K562 (cell line): ENCODE data around the gene TGOLN2. TPM values are rescaled to one million over a fixed set of nuclear protein-coding genes. Genes with fewer than 3 reads are reported as not detected.

Experiments used
- polyA plus RNA-seq, 8 experiments: library from polyadenylated mRNA; depleted of rRNA in 4 of 8; stranded (reverse) in 5 of 8; unstranded in 3 of 8; fragments of >200 nt; fragmentation: Nextera tagmentation in 2 of 8; fragmentation: Illumina TruSeq in 1 of 8; extraction: Ambion mirVana in 2 of 8; extraction: Trizol in 1 of 8; gene quantifications; 2 replicates each; pipeline versions ENCODE4 v1.2.1 to v1.2.3, GENCODE V29; 2011 to 2014; ENCODE audit warnings: inconsistent platforms in 1 of 8, missing spikeins in 1 of 8
- total RNA-seq, 7 experiments: library from RNA; depleted of rRNA in 6 of 7; stranded (reverse); fragments of >200 nt in 6 of 7; fragmentation: Illumina TruSeq in 2 of 7; extraction: Trizol in 2 of 7; gene quantifications; 2 replicates each; pipeline versions ENCODE4 v1.2.1 to v1.2.3, GENCODE V29; 2011 to 2021; ENCODE audit warnings: low replicate concordance in 1 of 7
- TF ChIP-seq, protein P1 (sequence below): fragments of 200-600 bp; sonication (generic); IDR thresholded peaks from one replicate; pipeline ENCODE4 v1.6.1; 2012; ENCODE audit warnings: mild to moderate bottlenecking, low read depth, low read length, inconsistent platforms
- TF ChIP-seq, protein P2 (sequence below): fragments of 250-450 bp; sonication (Bioruptor Pico); IDR thresholded peaks from 2 replicates; pipeline ENCODE4 v1.4.0; 2020
- TF ChIP-seq, protein P3 (sequence below): fragments of 450-650 bp; formaldehyde crosslinking; IDR thresholded peaks from 2 replicates; pipeline ENCODE4 v1.4.0; 2020; ENCODE audit warnings: mild to moderate bottlenecking, moderate library complexity
- TF ChIP-seq, protein P4 (sequence below): fragments of 250-450 bp; sonication (Bioruptor Pico); IDR thresholded peaks from 2 replicates; pipeline ENCODE4 v1.5.0; 2021; ENCODE audit warnings: mild to moderate bottlenecking, borderline replicate concordance

TGOLN2 gene
- total and polyA plus RNA-seq, 9 of the 15 experiments (the other 6 are each of a cell fraction or from before 2014, with no cell fraction given), result 13.0 to 66.5 (median 35.9) TPM

DNA sequence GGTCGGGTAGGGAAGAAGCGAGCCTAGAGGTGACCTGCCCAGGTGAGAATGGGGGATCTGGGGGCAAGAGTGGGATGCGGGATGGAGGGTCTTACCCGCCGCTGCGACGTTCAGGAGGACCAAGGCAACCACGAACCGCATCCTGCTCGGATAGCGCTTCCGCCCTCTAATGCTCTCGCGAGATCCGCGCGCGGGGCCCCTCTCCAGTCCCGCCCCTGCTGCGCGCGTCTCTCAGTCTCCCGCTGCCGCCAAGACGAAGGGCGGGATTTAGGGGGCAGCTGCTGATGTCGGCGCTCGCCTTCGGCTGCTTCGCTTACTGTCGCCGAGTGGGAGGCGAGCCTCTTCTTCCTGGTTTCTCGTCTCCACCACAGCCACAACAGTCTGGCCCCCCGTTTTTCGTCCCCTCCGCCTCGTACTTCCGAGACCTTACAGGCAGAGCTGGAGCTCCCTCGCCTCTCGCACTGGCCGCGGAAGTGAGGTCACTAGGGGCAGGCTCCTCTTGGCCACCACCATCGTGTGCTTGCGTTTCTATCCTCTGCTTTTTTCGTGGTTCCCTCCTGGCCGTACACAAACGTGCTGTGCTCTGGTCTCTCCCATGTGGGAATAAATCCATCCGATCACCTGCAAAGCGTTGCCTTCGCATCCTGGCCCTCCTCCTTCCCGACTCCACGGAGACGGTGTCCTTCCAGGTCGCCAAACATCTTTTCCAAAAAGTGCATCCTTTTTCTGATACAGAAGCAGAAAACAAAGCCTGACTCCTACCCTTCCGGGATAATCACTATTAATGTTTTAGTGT, at the start of gene TGOLN2 (continued):
- TF ChIP-seq, protein P1, sequence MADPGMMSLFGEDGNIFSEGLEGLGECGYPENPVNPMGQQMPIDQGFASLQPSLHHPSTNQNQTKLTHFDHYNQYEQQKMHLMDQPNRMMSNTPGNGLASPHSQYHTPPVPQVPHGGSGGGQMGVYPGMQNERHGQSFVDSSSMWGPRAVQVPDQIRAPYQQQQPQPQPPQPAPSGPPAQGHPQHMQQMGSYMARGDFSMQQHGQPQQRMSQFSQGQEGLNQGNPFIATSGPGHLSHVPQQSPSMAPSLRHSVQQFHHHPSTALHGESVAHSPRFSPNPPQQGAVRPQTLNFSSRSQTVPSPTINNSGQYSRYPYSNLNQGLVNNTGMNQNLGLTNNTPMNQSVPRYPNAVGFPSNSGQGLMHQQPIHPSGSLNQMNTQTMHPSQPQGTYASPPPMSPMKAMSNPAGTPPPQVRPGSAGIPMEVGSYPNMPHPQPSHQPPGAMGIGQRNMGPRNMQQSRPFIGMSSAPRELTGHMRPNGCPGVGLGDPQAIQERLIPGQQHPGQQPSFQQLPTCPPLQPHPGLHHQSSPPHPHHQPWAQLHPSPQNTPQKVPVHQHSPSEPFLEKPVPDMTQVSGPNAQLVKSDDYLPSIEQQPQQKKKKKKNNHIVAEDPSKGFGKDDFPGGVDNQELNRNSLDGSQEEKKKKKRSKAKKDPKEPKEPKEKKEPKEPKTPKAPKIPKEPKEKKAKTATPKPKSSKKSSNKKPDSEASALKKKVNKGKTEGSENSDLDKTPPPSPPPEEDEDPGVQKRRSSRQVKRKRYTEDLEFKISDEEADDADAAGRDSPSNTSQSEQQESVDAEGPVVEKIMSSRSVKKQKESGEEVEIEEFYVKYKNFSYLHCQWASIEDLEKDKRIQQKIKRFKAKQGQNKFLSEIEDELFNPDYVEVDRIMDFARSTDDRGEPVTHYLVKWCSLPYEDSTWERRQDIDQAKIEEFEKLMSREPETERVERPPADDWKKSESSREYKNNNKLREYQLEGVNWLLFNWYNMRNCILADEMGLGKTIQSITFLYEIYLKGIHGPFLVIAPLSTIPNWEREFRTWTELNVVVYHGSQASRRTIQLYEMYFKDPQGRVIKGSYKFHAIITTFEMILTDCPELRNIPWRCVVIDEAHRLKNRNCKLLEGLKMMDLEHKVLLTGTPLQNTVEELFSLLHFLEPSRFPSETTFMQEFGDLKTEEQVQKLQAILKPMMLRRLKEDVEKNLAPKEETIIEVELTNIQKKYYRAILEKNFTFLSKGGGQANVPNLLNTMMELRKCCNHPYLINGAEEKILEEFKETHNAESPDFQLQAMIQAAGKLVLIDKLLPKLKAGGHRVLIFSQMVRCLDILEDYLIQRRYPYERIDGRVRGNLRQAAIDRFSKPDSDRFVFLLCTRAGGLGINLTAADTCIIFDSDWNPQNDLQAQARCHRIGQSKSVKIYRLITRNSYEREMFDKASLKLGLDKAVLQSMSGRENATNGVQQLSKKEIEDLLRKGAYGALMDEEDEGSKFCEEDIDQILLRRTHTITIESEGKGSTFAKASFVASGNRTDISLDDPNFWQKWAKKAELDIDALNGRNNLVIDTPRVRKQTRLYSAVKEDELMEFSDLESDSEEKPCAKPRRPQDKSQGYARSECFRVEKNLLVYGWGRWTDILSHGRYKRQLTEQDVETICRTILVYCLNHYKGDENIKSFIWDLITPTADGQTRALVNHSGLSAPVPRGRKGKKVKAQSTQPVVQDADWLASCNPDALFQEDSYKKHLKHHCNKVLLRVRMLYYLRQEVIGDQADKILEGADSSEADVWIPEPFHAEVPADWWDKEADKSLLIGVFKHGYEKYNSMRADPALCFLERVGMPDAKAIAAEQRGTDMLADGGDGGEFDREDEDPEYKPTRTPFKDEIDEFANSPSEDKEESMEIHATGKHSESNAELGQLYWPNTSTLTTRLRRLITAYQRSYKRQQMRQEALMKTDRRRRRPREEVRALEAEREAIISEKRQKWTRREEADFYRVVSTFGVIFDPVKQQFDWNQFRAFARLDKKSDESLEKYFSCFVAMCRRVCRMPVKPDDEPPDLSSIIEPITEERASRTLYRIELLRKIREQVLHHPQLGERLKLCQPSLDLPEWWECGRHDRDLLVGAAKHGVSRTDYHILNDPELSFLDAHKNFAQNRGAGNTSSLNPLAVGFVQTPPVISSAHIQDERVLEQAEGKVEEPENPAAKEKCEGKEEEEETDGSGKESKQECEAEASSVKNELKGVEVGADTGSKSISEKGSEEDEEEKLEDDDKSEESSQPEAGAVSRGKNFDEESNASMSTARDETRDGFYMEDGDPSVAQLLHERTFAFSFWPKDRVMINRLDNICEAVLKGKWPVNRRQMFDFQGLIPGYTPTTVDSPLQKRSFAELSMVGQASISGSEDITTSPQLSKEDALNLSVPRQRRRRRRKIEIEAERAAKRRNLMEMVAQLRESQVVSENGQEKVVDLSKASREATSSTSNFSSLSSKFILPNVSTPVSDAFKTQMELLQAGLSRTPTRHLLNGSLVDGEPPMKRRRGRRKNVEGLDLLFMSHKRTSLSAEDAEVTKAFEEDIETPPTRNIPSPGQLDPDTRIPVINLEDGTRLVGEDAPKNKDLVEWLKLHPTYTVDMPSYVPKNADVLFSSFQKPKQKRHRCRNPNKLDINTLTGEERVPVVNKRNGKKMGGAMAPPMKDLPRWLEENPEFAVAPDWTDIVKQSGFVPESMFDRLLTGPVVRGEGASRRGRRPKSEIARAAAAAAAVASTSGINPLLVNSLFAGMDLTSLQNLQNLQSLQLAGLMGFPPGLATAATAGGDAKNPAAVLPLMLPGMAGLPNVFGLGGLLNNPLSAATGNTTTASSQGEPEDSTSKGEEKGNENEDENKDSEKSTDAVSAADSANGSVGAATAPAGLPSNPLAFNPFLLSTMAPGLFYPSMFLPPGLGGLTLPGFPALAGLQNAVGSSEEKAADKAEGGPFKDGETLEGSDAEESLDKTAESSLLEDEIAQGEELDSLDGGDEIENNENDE, result no peak
- TF ChIP-seq, protein P2, sequence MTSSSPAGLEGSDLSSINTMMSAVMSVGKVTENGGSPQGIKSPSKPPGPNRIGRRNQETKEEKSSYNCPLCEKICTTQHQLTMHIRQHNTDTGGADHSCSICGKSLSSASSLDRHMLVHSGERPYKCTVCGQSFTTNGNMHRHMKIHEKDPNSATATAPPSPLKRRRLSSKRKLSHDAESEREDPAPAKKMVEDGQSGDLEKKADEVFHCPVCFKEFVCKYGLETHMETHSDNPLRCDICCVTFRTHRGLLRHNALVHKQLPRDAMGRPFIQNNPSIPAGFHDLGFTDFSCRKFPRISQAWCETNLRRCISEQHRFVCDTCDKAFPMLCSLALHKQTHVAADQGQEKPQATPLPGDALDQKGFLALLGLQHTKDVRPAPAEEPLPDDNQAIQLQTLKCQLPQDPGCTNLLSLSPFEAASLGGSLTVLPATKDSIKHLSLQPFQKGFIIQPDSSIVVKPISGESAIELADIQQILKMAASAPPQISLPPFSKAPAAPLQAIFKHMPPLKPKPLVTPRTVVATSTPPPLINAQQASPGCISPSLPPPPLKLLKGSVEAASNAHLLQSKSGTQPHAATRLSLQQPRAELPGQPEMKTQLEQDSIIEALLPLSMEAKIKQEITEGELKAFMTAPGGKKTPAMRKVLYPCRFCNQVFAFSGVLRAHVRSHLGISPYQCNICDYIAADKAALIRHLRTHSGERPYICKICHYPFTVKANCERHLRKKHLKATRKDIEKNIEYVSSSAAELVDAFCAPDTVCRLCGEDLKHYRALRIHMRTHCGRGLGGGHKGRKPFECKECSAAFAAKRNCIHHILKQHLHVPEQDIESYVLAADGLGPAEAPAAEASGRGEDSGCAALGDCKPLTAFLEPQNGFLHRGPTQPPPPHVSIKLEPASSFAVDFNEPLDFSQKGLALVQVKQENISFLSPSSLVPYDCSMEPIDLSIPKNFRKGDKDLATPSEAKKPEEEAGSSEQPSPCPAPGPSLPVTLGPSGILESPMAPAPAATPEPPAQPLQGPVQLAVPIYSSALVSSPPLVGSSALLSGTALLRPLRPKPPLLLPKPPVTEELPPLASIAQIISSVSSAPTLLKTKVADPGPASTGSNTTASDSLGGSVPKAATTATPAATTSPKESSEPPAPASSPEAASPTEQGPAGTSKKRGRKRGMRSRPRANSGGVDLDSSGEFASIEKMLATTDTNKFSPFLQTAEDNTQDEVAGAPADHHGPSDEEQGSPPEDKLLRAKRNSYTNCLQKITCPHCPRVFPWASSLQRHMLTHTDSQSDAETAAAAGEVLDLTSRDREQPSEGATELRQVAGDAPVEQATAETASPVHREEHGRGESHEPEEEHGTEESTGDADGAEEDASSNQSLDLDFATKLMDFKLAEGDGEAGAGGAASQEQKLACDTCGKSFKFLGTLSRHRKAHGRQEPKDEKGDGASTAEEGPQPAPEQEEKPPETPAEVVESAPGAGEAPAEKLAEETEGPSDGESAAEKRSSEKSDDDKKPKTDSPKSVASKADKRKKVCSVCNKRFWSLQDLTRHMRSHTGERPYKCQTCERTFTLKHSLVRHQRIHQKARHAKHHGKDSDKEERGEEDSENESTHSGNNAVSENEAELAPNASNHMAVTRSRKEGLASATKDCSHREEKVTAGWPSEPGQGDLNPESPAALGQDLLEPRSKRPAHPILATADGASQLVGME (CRISPR knock-in tag), result no peak
- TF ChIP-seq, protein P3, sequence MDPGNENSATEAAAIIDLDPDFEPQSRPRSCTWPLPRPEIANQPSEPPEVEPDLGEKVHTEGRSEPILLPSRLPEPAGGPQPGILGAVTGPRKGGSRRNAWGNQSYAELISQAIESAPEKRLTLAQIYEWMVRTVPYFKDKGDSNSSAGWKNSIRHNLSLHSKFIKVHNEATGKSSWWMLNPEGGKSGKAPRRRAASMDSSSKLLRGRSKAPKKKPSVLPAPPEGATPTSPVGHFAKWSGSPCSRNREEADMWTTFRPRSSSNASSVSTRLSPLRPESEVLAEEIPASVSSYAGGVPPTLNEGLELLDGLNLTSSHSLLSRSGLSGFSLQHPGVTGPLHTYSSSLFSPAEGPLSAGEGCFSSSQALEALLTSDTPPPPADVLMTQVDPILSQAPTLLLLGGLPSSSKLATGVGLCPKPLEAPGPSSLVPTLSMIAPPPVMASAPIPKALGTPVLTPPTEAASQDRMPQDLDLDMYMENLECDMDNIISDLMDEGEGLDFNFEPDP (CRISPR knock-in tag), result no peak
- TF ChIP-seq, protein P4, sequence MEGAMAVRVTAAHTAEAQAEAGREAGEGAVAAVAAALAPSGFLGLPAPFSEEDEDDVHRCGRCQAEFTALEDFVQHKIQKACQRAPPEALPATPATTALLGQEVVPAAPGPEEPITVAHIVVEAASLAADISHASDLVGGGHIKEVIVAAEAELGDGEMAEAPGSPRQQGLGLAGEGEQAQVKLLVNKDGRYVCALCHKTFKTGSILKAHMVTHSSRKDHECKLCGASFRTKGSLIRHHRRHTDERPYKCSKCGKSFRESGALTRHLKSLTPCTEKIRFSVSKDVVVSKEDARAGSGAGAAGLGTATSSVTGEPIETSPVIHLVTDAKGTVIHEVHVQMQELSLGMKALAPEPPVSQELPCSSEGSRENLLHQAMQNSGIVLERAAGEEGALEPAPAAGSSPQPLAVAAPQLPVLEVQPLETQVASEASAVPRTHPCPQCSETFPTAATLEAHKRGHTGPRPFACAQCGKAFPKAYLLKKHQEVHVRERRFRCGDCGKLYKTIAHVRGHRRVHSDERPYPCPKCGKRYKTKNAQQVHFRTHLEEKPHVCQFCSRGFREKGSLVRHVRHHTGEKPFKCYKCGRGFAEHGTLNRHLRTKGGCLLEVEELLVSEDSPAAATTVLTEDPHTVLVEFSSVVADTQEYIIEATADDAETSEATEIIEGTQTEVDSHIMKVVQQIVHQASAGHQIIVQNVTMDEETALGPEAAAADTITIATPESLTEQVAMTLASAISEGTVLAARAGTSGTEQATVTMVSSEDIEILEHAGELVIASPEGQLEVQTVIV (CRISPR knock-in tag), result no peak
